ENCODE results near the gene DPH2.
A peak's percentile ranks its signal among the peaks of the same experiment; 100 is the strongest.

Gene DPH2

DNA sequence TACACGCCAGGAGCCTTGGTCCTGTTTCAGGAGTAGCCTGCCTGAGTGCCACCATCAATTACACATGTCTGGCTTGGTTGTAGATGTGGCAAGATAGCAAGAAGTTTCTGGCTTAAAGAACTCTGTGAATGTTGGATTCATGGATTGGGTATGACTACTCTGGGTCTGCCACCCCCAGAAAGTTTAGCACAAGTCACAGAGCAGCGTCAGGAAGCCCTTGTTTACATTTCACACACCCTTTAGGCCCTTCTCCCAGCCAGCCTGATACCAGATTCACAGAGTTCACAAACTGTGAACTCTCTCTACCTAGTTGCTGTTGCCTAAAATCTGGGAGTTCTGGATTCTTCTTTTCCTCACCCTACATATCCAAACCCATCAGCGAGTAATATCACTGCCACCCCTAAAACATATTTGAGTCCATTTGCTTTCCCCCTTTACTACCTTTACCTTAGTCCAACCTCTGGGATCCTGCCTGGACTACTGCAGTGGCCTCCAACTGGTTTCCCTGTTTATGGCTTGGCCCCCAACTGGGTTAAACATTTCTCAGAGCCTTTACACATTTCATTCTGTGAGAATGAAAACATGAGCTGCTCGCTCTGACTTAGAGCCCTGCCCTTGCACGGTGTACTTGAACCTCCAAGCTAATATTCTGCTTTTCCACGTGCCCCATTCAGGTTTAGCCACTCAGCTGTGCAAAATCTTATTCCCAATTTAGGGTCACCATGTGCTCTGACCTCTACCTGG is 17.5 kb downstream of the DPH2 start:
- Histone ChIP-seq H2BK120ac (ENCODE audit: insufficient read depth, low read length, poor library complexity) (no peak overlapping the region), H3K23ac (ENCODE audit: low read length) (no peak overlapping the region), H4K8ac (ENCODE audit: low read depth, low read length) (no peak overlapping the region), H3K4ac (ENCODE audit: low read depth, low read length) (no peak overlapping the region), H3K27ac (ENCODE audit: low read depth, low read length) (no peak overlapping the region), H2AFZ (ENCODE audit: insufficient read depth, low read length, poor library complexity) (no peak overlapping the region), H3K36me3 (ENCODE audit: control insufficient read depth in 1 of 2, insufficient read depth in 2 of 2, low read length in 2 of 2) (peaks cover 26 to 27% of the 10 kb centered on the region in 2 experiments), H4K12ac (ENCODE audit: low read depth, low read length) (no peak overlapping the region), H2BK12ac (ENCODE audit: low read length) (no peak overlapping the region), H4K91ac (ENCODE audit: low read depth, low read length) (no peak overlapping the region), H3K14ac (ENCODE audit: low read length) (no peak overlapping the region), H3K4me3 (ENCODE audit: low read depth, low read length) (no peak overlapping the region), H3K79me1 (ENCODE audit: low read length) (peaks cover 9% of the 10 kb centered on the region), H3K9me3 (ENCODE audit: insufficient read depth, low read depth, low read length) (peaks cover 3% of the 10 kb centered on the region), H3K4me2 (ENCODE audit: low read length) (no peak overlapping the region), H2BK5ac (ENCODE audit: low read depth, low read length, poor library complexity) (no peak overlapping the region), H3K18ac (ENCODE audit: low read length) (no peak overlapping the region), H3K27me3 (ENCODE audit: insufficient read depth, low read length) (no peaks in the 10 kb centered on the region), H3K9ac (ENCODE audit: low read length) (no peak overlapping the region), H2AK5ac (ENCODE audit: low read length) (no peak overlapping the region), H3K4me1 (ENCODE audit: control insufficient read depth in 1 of 2, insufficient read depth in 2 of 2, low read length in 2 of 2) (peaks cover 7 to 8% of the 10 kb centered on the region in 2 experiments), H3K79me2 (ENCODE audit: control insufficient read depth, insufficient read depth, low read length, poor library complexity) (peaks cover 2% of the 10 kb centered on the region)
- no peak for DNase-seq
- no CpG with 5 or more reads among the region's 6 CpGs for WGBS (ENCODE audit: extremely low coverage, insufficient coverage, insufficient read length)

DNA sequence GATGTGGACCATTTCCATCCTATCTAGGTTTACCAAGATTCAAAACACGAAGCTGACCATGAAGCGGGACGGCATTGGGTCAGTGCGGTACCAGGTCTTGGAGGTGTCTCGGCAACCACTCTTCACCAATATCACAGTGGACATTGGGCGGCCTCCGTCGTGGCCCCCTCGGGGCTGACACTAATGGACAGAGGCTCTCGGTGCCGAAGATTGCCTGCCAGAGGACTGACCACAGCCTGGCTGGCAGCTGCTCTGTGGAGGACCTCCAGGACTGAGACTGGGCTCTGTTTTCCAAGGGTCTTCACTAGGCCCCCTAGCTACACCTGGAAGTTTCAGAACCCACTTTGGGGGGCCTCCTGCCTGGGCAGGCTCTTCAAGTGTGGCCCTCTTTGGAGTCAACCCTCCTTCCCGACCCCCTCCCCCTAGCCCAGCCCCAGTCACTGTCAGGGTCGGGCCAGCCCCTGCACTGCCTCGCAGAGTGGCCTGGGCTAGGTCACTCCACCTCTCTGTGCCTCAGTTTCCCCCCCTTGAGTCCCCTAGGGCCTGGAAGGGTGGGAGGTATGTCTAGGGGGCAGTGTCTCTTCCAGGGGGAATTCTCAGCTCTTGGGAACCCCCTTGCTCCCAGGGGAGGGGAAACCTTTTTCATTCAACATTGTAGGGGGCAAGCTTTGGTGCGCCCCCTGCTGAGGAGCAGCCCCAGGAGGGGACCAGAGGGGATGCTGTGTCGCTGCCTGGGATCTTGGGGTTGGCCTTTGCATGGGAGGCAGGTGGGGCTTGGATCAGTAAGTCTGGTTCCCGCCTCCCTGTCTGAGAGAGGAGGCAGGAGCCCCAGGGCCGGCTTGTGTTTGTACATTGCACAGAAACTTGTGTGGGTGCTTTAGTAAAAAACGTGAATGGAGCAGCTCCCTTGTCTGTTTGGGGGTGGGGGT is 20.7 kb downstream of the DPH2 start:
- no peak overlapping the region for H3K23ac ChIP-seq (ENCODE audit: low read length)
- H3K36me3 ChIP-seq (ENCODE audit: control insufficient read depth in 1 of 2, insufficient read depth in 2 of 2, low read length in 2 of 2) = peaks cover 3 to 10% of the 10 kb centered on the region in 2 experiments
- H2BK120ac ChIP-seq (ENCODE audit: insufficient read depth, low read length, poor library complexity) = peak overlapping the region; percentile 7
- peak overlapping the region; percentile 86 for H3K4me3 ChIP-seq (ENCODE audit: low read depth, low read length)
- H3K4ac ChIP-seq (ENCODE audit: low read depth, low read length) = no peak overlapping the region
- no peak overlapping the region for H2BK5ac ChIP-seq (ENCODE audit: low read depth, low read length, poor library complexity)
- no peak overlapping the region for H2AK5ac ChIP-seq (ENCODE audit: low read length)
- no peak overlapping the region for H2BK12ac ChIP-seq (ENCODE audit: low read length)
- no peak overlapping the region for H4K12ac ChIP-seq (ENCODE audit: low read depth, low read length)
- H3K4me2 ChIP-seq (ENCODE audit: low read length) = peak overlapping the region; percentile 90
- peak overlapping the region; percentile 89 for H2AFZ ChIP-seq (ENCODE audit: insufficient read depth, low read length, poor library complexity)
- no peaks in the 10 kb centered on the region for H3K27me3 ChIP-seq (ENCODE audit: insufficient read depth, low read length)
- no peak overlapping the region for H3K18ac ChIP-seq (ENCODE audit: low read length)
- peaks cover 3% of the 10 kb centered on the region for H3K9me3 ChIP-seq (ENCODE audit: insufficient read depth, low read depth, low read length)
- H3K14ac ChIP-seq (ENCODE audit: low read length) = peak overlapping the region; percentile 16
- DNase-seq = no peak
- peak overlapping the region; percentile 85 for H4K8ac ChIP-seq (ENCODE audit: low read depth, low read length)
- peaks cover 7 to 9% of the 10 kb centered on the region in 2 experiments for H3K4me1 ChIP-seq (ENCODE audit: control insufficient read depth in 1 of 2, insufficient read depth in 2 of 2, low read length in 2 of 2)
- H4K91ac ChIP-seq (ENCODE audit: low read depth, low read length) = peak overlapping the region; percentile 11
- peaks cover 9% of the 10 kb centered on the region for H3K79me1 ChIP-seq (ENCODE audit: low read length)
- H3K9ac ChIP-seq (ENCODE audit: low read length) = peak overlapping the region; percentile 60
- no peak overlapping the region for H3K27ac ChIP-seq (ENCODE audit: low read depth, low read length)
- WGBS (ENCODE audit: extremely low coverage, insufficient coverage, insufficient read length) = no CpG with 5 or more reads among the region's 19 CpGs
- H3K79me2 ChIP-seq (ENCODE audit: control insufficient read depth, insufficient read depth, low read length, poor library complexity) = peaks cover 2% of the 10 kb centered on the region

DNA sequence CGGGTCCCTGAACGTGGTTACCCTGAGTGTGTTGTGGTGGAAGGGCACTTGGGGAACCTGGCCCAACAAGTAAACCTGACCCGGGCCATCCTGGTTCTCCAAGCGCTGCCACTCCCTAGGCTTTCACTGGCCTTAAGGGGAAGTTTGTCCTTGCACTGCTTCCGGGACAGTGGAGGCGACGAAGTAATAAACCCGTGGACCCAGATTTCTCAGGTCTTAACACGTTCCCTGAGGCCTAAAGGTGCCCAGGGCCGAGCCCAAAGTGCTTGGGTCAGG is 21.3 kb downstream of the DPH2 start:
- WGBS (ENCODE audit: extremely low coverage, insufficient coverage, insufficient read length) = no CpG with 5 or more reads among the region's 10 CpGs
- Histone ChIP-seq H2AFZ (ENCODE audit: insufficient read depth, low read length, poor library complexity) (peak overlapping the region; percentile 89), H3K79me1 (ENCODE audit: low read length) (peaks cover 9% of the 10 kb centered on the region), H3K14ac (ENCODE audit: low read length) (peak overlapping the region; percentile 16), H2AK5ac (ENCODE audit: low read length) (no peak overlapping the region), H3K27me3 (ENCODE audit: insufficient read depth, low read length) (no peaks in the 10 kb centered on the region), H4K8ac (ENCODE audit: low read depth, low read length) (peak overlapping the region; percentile 85), H4K12ac (ENCODE audit: low read depth, low read length) (no peak overlapping the region), H2BK5ac (ENCODE audit: low read depth, low read length, poor library complexity) (peak overlapping the region; percentile 11), H3K9me3 (ENCODE audit: insufficient read depth, low read depth, low read length) (peaks cover 3% of the 10 kb centered on the region), H3K4me1 (ENCODE audit: control insufficient read depth in 1 of 2, insufficient read depth in 2 of 2, low read length in 2 of 2) (peaks cover 7 to 9% of the 10 kb centered on the region in 2 experiments), H3K18ac (ENCODE audit: low read length) (no peak overlapping the region), H2BK12ac (ENCODE audit: low read length) (no peak overlapping the region), H3K79me2 (ENCODE audit: control insufficient read depth, insufficient read depth, low read length, poor library complexity) (peaks cover 2% of the 10 kb centered on the region), H3K27ac (ENCODE audit: low read depth, low read length) (peak overlapping the region; percentile 3), H3K4me2 (ENCODE audit: low read length) (peak overlapping the region; percentile 90), H3K9ac (ENCODE audit: low read length) (peak overlapping the region; percentile 60), H3K4me3 (ENCODE audit: low read depth, low read length) (peak overlapping the region; percentile 86), H3K36me3 (ENCODE audit: control insufficient read depth in 1 of 2, insufficient read depth in 2 of 2, low read length in 2 of 2) (peaks cover 0 to 5% of the 10 kb centered on the region in 2 experiments), H3K23ac (ENCODE audit: low read length) (no peak overlapping the region), H4K91ac (ENCODE audit: low read depth, low read length) (peak overlapping the region; percentile 11), H2BK120ac (ENCODE audit: insufficient read depth, low read length, poor library complexity) (peak overlapping the region; percentile 7), H3K4ac (ENCODE audit: low read depth, low read length) (no peak overlapping the region)
- DNase-seq = no peak

DNA sequence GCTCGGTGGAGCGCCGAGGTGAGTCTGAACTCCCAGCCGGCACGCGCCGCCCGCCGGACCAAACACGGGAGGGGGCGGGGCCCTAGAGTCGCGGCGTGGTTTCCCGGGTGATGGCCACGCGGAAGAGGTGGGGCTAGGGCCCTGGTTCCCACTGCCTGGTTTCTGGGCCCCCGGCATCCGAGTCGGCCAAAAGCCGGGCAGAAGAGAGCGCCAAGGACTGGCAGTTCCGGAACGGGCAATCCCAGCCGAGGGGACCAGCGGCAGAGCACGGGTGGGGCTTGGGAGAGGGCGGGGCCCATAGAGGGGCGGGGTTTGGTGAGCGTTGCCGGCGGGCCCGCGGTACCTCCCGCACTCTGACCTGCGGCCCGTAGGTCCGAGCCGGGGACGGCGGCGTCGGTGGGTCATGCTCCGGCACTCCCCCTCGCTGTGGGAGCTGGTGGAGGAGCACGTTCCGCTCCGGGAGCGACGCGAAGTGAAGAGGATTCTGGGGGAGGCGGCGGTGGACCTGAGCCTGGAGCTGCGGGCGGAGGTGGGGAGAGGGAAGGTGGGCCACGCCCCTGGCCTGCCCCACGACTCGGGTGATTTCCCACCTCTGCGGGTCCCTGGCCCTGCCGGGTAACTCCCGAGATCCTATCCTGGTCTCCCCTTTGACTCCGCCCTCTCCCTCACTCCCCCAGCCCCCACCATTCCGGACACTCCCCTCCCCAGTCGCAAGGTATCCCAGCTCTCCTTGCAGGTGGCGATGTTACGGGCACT is 21.8 kb downstream of the DPH2 start, which contains the start of gene CCDC24:
Gene CCDC24, plus strand, starts transcription at position 124 of the 756 bp plus-strand sequence. Its CDS starts 280 bp downstream, at position 404.
- Histone ChIP-seq H3K4me3 (ENCODE audit: low read depth, low read length) (peak within 1 kb of the TSS; percentile 86), H3K14ac (ENCODE audit: low read length) (peak within 1 kb of the TSS; percentile 42), H2BK12ac (ENCODE audit: low read length) (no peak within 1 kb of the TSS), H2AFZ (ENCODE audit: insufficient read depth, low read length, poor library complexity) (peak within 1 kb of the TSS; percentile 89), H2BK5ac (ENCODE audit: low read depth, low read length, poor library complexity) (peak within 1 kb of the TSS; percentile 11), H3K18ac (ENCODE audit: low read length) (peak within 1 kb of the TSS; percentile 68), H3K9ac (ENCODE audit: low read length) (peak within 1 kb of the TSS; percentile 75), H2BK120ac (ENCODE audit: insufficient read depth, low read length, poor library complexity) (peak within 1 kb of the TSS; percentile 7), H4K12ac (ENCODE audit: low read depth, low read length) (peak within 1 kb of the TSS; percentile 19), H3K36me3 (ENCODE audit: control insufficient read depth in 1 of 2, insufficient read depth in 2 of 2, low read length in 2 of 2) (peaks cover 0 to 3% of the 10 kb centered on the region in 2 experiments), H3K27ac (ENCODE audit: low read depth, low read length) (peak within 1 kb of the TSS; percentile 3), H3K4ac (ENCODE audit: low read depth, low read length) (no peak within 1 kb of the TSS), H4K91ac (ENCODE audit: low read depth, low read length) (peak within 1 kb of the TSS; percentile 60), H3K79me2 (ENCODE audit: control insufficient read depth, insufficient read depth, low read length, poor library complexity) (peaks cover 2% of the 10 kb centered on the region), H3K9me3 (ENCODE audit: insufficient read depth, low read depth, low read length) (peaks cover 3% of the 10 kb centered on the region), H3K4me1 (ENCODE audit: control insufficient read depth in 1 of 2, insufficient read depth in 2 of 2, low read length in 2 of 2) (peaks cover 7 to 9% of the 10 kb centered on the region in 2 experiments), H3K4me2 (ENCODE audit: low read length) (peak within 1 kb of the TSS; percentile 90), H4K8ac (ENCODE audit: low read depth, low read length) (peak within 1 kb of the TSS; percentile 85), H2AK5ac (ENCODE audit: low read length) (no peak within 1 kb of the TSS), H3K27me3 (ENCODE audit: insufficient read depth, low read length) (no peaks in the 10 kb centered on the region), H3K79me1 (ENCODE audit: low read length) (peaks cover 9% of the 10 kb centered on the region), H3K23ac (ENCODE audit: low read length) (no peak within 1 kb of the TSS)
- DNase-seq = peak; percentile 82 to 90
- no CpG with 5 or more reads among the region's 66 CpGs for WGBS (ENCODE audit: extremely low coverage, insufficient coverage, insufficient read length)

Measured in trophoblast cell (in vitro differentiated cells and primary cell).